ENCODE measurements around the gene SIVA1.

DNA sequence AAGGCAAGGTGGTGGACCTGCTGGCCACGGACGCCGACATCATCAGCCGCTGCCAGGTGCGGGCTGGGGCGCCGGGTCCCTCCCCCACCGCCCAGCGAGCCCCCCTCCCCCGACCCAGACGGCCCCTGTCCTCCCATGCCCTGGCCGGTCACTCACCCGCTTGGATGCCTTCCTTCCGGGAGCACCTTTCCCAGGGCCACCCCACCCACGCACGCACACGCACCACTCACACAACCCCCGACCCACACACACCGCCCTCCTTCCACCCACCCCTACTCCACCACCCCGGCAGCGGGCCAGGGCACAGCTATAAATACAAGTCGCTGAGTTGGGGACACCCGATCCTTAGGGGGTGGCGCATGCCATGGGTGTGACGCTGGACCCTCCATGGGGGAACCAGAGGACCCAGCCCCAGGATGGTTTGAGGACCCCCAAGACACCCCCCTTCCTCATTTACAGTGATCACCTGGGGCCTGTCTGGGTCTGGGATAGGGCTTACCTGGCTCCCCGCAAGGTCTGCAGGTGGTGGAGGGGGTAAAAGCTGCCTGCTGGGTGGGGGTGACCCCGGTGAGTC, 28.5 kb upstream of the SIVA1 start:
- TF ChIP-seq, protein P1, sequence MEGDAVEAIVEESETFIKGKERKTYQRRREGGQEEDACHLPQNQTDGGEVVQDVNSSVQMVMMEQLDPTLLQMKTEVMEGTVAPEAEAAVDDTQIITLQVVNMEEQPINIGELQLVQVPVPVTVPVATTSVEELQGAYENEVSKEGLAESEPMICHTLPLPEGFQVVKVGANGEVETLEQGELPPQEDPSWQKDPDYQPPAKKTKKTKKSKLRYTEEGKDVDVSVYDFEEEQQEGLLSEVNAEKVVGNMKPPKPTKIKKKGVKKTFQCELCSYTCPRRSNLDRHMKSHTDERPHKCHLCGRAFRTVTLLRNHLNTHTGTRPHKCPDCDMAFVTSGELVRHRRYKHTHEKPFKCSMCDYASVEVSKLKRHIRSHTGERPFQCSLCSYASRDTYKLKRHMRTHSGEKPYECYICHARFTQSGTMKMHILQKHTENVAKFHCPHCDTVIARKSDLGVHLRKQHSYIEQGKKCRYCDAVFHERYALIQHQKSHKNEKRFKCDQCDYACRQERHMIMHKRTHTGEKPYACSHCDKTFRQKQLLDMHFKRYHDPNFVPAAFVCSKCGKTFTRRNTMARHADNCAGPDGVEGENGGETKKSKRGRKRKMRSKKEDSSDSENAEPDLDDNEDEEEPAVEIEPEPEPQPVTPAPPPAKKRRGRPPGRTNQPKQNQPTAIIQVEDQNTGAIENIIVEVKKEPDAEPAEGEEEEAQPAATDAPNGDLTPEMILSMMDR (IDR thresholded peaks at IDR 0.05): no peak
- no peak for TF ChIP-seq POLR2A (IDR thresholded peaks at IDR 0.05)

All from transverse colon (tissue), 3 donors.